SU-DHL-6 (cell line): ENCODE results near the gene TSPAN4.

Experiments used
- H2AFZ ChIP-seq: fragments of 200-600 bp; sonication (generic); 2 replicates; pipeline ENCODE4 v1.6.1; 2014; ENCODE audit warnings: low read depth, mild to moderate bottlenecking, moderate library complexity, mixed read lengths, antibody characterized with exemption, low read length; ENCODE audit not compliant: severe bottlenecking
- H3F3A ChIP-seq: fragments of 200-600 bp; shearing (Covaris generic); 2 replicates; pipeline ENCODE4 v1.6.0; 2016; ENCODE audit warnings: antibody characterized with exemption, mild to moderate bottlenecking; ENCODE audit not compliant: insufficient read depth
- H3K27ac ChIP-seq: fragments of 200-600 bp; sonication (generic); 2 replicates; pipeline ENCODE4 v1.5.1; 2016; ENCODE audit warnings: low read depth, mild to moderate bottlenecking, low read length, moderate library complexity, mixed read lengths
- H3K27me3 ChIP-seq: fragments of 200-600 bp; sonication (generic), shearing (Covaris generic); 2 replicates; pipeline ENCODE4 v1.6.0; 2014; ENCODE audit warnings: mild to moderate bottlenecking, low read length
- H3K36me3 ChIP-seq: fragments of 200-600 bp; sonication (generic); 2 replicates; pipeline ENCODE4 v1.6.1; 2014; ENCODE audit warnings: mild to moderate bottlenecking, low read length, mixed read lengths
- H3K4me2 ChIP-seq: fragments of 300-600, 200-600 bp; shearing (Covaris generic), sonication (generic); 2 replicates; pipeline ENCODE4 v1.6.0; 2014; ENCODE audit warnings: low read length, low read depth, mild to moderate bottlenecking; ENCODE audit not compliant: poor library complexity, severe bottlenecking
- H3K4me3 ChIP-seq: fragments of 200-600 bp; sonication (generic); 2 replicates; pipeline ENCODE4 v1.5.1; 2014; ENCODE audit warnings: antibody characterized with exemption, low read length, mild to moderate bottlenecking, mixed read lengths; ENCODE audit not compliant: insufficient read depth, poor library complexity, severe bottlenecking
- H3K79me2 ChIP-seq: fragments of 200-600 bp; sonication (generic); 2 replicates; pipeline ENCODE4 v1.6.1; 2014; ENCODE audit warnings: mild to moderate bottlenecking, low read length, moderate library complexity; ENCODE audit not compliant: insufficient read depth
- H3K9ac ChIP-seq: fragments of 200-600 bp; sonication (generic); 2 replicates; pipeline ENCODE4 v1.7.0; 2014; ENCODE audit warnings: mild to moderate bottlenecking, low read length
- H3K9me2 ChIP-seq: fragments of 200-600 bp; sonication (generic); replicated peaks from 2 replicates; pipeline ENCODE4 v1.6.1; 2014; ENCODE audit warnings: low read length; ENCODE audit not compliant: insufficient read depth
- H3K9me3 ChIP-seq: fragments of 200-600 bp; sonication (generic); 2 replicates; pipeline ENCODE4 v1.6.1; 2014; ENCODE audit warnings: low read length, mixed read lengths; ENCODE audit not compliant: insufficient read depth
- H4K20me1 ChIP-seq: fragments of 200-600 bp; sonication (generic); 2 replicates; pipeline ENCODE4 v1.6.1; 2014; ENCODE audit warnings: low read depth, mild to moderate bottlenecking, antibody characterized with exemption, low read length, moderate library complexity, mixed read lengths
- CTCF ChIP-seq: fragments of 200-600 bp; sonication (generic); IDR thresholded peaks from one replicate; pipeline ENCODE4 v1.5.1; 2017; ENCODE audit warnings: antibody characterized with exemption, mild to moderate bottlenecking, low read length, moderate library complexity; ENCODE audit not compliant: insufficient read depth, poor library complexity, severe bottlenecking
- EZH2phosphoT487 ChIP-seq: fragments of 200-600 bp; sonication (generic), shearing (Covaris generic); conservative IDR thresholded peaks from 2 replicates; pipeline ENCODE4 v1.6.1; 2018; ENCODE audit warnings: mild to moderate bottlenecking, antibody characterized with exemption, low read length, moderate library complexity, mixed read lengths

Gene TSPAN4, protein sequence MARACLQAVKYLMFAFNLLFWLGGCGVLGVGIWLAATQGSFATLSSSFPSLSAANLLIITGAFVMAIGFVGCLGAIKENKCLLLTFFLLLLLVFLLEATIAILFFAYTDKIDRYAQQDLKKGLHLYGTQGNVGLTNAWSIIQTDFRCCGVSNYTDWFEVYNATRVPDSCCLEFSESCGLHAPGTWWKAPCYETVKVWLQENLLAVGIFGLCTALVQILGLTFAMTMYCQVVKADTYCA

DNA sequence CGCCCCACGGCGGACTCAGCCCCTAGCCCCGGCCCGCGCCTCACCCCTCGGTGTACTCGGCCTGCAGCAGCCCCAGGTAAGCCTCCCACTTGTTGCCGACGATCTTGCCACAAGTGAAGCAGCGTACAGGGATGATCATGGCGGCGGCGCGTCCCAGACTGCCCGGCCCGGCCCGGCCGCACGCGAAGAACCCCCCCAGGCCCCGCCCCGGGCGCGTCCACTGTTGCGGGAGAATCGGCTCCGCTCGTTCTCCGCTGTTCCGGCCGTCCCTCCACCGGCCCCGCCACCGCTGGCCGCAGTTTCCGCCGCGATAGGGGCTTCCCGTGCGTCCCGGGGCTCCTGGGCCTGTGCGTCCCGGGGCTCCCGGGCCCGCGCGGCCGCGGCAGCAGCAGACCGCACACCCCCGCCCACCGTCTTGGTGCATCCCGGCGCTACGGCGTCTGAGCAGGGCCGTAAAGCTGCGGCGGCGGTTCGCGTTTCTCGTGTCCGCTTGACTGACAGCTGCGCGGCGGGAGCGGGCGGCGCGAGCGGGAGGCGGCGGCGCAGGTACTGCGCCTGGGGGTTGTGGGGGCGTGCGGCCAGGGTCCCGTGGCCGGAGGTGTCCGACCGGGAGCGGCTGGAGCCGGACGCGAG, at the start of gene TSPAN4, which contains the start of gene POLR2L:
TSS of gene TSPAN4 (plus strand) at position 483 of the 633 bp plus-strand sequence. CDS start 7,453 bp downstream, outside the sequence.
TSS of gene POLR2L (minus strand) at position 160 of the 633 bp plus-strand sequence. CDS start at position 139, 21 bp downstream.
- Histone ChIP-seq H3K36me3 (no peaks in the 10 kb centered on the region), H2AFZ (peak within 1 kb of the TSS; percentile 99), H3K4me2 (peak within 1 kb of the TSS; percentile 70), H3K9me3 (no peaks in the 10 kb centered on the region), H3K9ac (peak within 1 kb of the TSS; percentile 79), H3K27me3 (no peaks in the 10 kb centered on the region), H3K79me2 (peaks cover 19% of the 10 kb centered on the region), H3K9me2 (no peaks in the 10 kb centered on the region), H3K27ac (peak within 1 kb of the TSS; percentile 69), H3K4me3 (peak within 1 kb of the TSS; percentile 88), H3F3A (no peaks in the 10 kb centered on the region), H4K20me1 (peaks cover 6% of the 10 kb centered on the region; the same call in 1 of the 2 replicates)
- TF ChIP-seq CTCF (no peak), EZH2phosphoT487 (no peak)

GRCh38 chr11:792873-793272, 49.8 kb upstream of the TSPAN4 start:
- Histone ChIP-seq H3F3A (peaks cover 8% of the 10 kb centered on the region; the same call in 1 of the 2 replicates), H3K9me3 (no peaks in the 10 kb centered on the region), H3K4me3 (no peak overlapping the region), H3K27me3 (no peaks in the 10 kb centered on the region), H3K4me2 (no peak overlapping the region), H3K36me3 (no peaks in the 10 kb centered on the region), H2AFZ (no peak overlapping the region), H3K27ac (no peak overlapping the region), H4K20me1 (peaks cover 2% of the 10 kb centered on the region; the same call in 1 of the 2 replicates), H3K9ac (no peak overlapping the region), H3K79me2 (peaks cover 15% of the 10 kb centered on the region; the same call in 1 of the 2 replicates), H3K9me2 (no peaks in the 10 kb centered on the region)
- no peak for TF ChIP-seq CTCF
- TF ChIP-seq EZH2phosphoT487: no peak

GRCh38 chr11:793556-793955, 49.1 kb upstream of the TSPAN4 start:
- H3K4me3 ChIP-seq: no peak overlapping the region

More at GRCh38 chr11:793556-793955, 49.1 kb upstream of the TSPAN4 start:
- Histone ChIP-seq H3F3A (peaks cover 8% of the 10 kb centered on the region; the same call in 1 of the 2 replicates), H3K36me3 (no peaks in the 10 kb centered on the region), H4K20me1 (peaks cover 2% of the 10 kb centered on the region; the same call in 1 of the 2 replicates), H3K27me3 (no peaks in the 10 kb centered on the region), H3K79me2 (peaks cover 15% of the 10 kb centered on the region; the same call in 1 of the 2 replicates), H3K4me2 (no peak overlapping the region), H3K27ac (no peak overlapping the region), H3K9me2 (no peaks in the 10 kb centered on the region), H3K9me3 (no peaks in the 10 kb centered on the region), H2AFZ (no peak overlapping the region), H3K9ac (no peak overlapping the region)
- TF ChIP-seq CTCF (no peak), EZH2phosphoT487 (no peak)
